Limb (tissue), 2 donors: ENCODE results near the gene HS2ST1.
"Not testable (repeated sequence)": the region's sequence is repeated elsewhere in the genome, so short reads cannot be mapped to it uniquely, and the experiment has no call there.

Experiments
- DNase-seq, 2 donors: peaks; one replicate each; pipeline ENCODE4 v3.0.0-alpha.2; 2016; ENCODE audit errors: extremely low spot score in 2 of 2

The HS2ST1 gene

DNA sequence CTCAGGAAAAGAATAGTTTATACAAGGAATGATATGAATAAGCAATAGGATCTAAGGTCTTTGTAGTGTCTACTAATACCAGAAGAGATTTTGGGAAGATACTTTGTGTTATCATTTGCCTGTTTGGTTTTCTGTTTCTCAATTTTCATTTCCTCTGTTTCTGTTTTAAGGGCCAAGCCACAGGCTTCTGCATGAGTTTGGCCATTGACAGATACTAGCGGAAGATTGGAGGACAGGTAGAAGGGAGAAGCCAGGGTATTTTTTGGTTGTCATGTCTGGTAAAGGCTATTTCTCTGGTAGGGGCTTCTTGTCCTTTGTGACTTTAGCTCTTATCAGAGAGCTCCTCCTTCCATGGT, 51.4 kb downstream of the HS2ST1 start:
- no peak for DNase-seq

- DNase-seq = no peak
Measured at GRCh38 chr1:86970938-86971337, 56.5 kb downstream of the HS2ST1 start.

DNA sequence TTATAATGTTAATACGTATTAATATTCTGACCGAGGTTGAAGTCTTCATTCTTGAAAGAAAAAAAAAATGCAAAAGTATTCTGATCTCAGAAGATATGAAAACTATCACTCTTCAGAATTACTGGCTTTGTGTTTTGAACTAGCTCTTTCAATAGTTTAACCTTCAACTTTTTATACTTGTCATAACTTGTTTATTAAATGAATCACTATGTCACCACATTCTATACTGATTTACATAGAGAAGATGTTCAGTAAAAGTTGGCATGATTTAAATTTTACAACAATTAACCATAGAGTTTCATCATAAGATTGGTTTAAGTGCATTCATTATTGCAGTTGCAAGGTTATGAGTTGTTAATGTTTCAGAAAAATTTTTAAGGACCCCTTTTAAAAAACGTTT, 57.3 kb downstream of the HS2ST1 start:
- DNase-seq = no peak

DNA sequence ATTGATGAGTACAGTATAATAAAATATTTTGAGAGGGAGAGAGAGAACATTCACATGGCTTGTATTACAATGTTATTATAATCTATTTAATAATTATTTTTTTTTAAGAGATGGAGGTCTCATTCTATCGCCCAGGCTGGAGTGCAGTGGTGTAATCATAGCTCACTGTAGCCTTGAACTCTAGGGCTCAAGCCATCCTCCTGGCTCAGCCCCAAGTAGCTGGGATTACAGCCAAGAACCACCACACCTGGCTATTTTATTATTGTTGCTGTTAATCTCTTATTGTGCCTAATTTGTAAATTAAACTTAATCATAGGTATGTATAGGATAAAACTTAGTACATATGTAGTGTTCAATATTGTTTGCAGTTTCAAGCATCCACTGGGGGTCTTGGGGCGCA, 57.8 kb downstream of the HS2ST1 start:
- no peak for DNase-seq

- no peak for DNase-seq
Measured at GRCh38 chr1:86975993-86976550, 61.6 kb downstream of the HS2ST1 start.

DNA sequence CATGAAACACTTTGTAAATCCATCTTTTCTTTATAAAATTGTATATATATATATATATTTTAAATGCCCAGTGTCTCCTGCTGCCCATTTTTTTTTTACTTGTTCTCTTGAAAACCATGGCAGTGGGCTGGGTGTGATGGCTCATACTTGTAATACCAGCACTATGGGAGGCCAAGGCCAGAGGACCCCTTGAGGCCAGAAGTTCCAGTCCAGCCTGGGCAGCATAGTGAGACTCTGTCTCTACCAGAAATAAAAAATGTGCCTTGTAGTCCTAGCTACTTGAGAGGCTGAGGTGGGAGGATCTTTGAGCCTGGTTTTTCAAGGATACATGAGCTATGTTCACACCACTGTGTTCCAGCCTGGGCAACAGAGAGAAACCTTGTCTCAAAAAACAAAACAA, 62.2 kb downstream of the HS2ST1 start:
- DNase-seq = no peak

DNA sequence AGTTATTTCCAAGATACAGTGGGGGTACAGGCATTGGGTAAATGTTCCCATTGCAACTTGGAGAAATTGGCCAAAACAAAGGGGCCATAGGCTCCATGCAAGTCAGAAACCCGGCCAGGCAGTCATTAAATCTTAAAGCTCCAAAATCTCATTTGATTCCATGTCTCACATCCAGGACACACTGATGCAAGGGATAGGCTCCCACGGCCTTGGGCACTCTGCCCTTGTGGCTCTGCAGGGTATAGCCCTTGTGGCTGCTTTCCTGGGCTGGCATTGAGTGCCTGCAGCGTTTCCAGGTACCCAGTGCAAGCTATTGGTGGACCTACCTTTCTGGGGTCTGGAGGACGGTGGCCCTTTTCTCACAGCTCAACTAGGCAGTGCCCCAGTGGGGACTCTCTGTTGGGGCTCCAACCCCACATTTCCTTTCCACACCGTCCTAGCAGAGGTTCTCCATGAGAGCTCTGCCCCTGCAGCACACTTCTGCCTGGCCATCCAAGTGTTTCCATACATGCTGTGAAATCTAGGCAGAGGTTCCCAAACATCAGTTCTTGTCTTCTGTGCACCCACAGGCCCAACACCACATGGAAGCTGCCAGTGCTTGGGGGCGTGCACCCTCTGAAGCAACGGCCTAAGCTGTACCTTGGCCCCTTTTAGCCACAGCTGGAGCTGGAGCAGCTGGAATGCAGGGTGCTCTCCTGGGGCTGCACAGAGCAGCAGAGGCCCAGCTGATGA, 67.2 kb downstream of the HS2ST1 start:
- DNase-seq = no peak

DNA sequence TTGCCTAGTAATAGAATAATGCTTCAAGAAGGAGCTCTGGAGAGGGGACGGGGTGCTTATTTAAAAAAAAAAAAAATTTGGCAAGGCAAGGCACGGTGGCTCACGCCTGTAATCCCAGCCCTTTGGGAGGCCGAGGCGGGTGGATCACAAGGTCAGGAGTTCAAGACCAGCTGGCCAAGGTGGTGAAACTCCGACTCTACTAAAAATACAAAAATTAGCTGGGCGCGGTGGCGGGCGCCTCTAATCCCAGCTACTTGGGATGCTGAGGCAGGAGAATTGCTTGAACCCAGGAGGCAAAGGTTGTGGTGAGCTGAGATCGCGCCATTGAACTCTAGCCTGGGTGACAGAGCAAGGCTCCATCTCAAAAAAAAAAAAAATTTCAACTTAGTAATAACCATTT, 69.2 kb downstream of the HS2ST1 start:
- not testable (repeated sequence) for DNase-seq

DNA sequence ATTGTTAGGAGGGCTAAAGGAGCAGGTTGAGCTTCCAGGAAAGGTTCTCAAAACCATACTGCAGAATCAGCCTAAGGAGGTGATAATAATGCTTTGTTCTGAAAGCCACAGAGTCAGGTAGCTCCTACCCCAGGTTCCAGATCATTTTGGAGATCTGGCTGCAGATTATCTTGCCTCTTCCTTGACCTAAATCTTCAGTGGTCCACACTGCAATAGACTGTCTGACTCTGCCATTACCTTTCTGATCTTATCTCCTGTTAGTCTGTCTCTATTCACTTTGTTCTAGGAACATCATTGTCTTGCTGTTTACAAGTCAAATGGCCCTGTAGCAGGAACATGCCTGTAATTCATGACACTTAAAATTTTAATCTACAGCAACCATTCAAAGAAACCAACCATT, 73.0 kb downstream of the HS2ST1 start:
- no peak for DNase-seq

DNA sequence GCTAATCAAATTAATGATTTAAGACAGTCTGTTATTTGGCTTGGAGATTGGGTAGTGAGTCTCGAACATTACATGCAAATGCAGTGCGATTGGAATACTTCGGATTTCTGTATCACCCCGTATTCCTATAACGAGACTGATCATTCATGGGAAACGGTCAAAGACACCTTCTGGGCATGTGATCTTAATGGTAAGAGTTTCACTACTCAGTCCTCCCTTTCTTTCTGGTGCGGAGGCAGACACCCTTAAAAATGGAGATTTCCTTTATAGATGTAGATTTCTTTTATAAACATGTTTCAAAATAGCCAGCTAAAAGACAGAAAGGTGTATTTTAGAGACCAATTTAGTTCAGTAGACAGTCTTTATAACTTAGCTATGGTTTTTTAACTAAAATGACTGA, 74.4 kb downstream of the HS2ST1 start:
- no peak for DNase-seq

DNA sequence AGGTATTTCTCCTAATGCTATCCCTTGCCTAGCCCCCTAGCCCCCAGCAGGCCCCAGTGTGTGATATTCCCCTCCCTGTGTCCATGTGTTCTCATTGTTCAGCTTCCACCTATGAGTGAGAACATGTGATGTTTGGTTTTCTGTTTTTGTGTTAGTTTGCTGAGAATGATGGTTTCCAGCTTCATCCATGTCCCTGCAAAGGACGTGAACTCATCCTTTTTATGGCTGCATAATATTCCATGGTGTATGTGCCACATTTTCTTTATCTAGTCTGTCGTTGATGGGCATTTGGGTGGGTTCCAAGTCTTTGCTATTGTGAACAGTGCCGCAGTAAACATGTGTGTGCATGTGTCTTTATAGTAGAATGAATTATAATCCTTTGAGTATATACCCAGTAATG, 75.3 kb downstream of the HS2ST1 start:
- DNase-seq = not testable (repeated sequence)

DNA sequence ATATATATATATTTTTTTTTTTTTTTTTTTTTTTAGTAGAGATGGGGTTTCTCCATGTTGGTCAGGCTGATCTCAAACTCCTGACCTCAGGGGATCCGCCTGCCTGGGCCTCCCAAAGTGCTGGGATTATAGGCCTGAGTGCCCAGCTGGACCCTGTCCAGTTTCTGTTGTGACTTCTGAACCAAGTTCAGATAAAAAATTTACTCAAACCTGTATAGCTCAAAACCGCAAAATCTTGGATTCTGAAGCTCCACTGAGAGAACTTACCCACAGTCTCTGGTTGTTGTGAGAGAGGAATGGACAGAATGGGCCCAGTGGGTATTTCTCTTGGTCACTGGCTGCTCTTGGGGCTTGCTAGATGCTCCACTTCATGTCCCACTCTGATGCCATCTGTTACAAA, 76.4 kb downstream of the HS2ST1 start:
- DNase-seq = no peak

DNA sequence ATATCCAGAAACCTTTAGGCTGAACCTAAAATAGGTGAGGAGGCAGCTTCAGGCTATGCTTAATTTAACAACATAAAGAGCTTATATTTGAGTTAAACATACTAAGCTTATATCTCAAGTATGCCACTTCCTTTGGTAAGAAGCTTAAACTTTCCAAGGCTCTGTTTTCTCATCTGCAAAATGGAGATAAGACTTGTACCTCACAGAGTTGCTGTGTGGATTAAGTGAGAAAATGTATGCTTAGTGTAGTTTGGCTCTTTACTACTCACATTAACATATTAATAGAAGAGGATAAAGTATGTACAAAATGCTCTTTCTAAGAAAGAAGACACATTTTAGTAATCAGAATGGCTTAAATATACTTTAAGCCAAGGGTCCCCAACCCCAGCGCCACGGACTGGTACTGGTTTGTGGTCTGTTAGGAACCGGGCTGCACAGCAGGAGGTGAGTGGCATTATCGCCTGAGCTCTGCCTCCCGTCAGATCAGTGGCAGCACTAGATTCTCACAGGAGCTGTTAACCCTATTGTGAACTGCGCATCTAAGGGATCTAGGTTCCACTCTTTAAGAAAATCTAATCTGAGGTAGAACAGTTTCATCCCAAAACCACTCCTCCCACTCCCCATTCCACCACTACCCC, 77.2 kb downstream of the HS2ST1 start:
- no peak for DNase-seq

- no peak for DNase-seq
Measured at GRCh38 chr1:86992861-86993260, 78.4 kb downstream of the HS2ST1 start.

GRCh38 chr1:86993269-86993985, 79.0 kb downstream of the HS2ST1 start:
- no peak for DNase-seq

- no peak for DNase-seq
Measured at GRCh38 chr1:86994061-86994460, 79.6 kb downstream of the HS2ST1 start.

GRCh38 chr1:86997538-86997937, 83.1 kb downstream of the HS2ST1 start:
- no peak for DNase-seq

DNA sequence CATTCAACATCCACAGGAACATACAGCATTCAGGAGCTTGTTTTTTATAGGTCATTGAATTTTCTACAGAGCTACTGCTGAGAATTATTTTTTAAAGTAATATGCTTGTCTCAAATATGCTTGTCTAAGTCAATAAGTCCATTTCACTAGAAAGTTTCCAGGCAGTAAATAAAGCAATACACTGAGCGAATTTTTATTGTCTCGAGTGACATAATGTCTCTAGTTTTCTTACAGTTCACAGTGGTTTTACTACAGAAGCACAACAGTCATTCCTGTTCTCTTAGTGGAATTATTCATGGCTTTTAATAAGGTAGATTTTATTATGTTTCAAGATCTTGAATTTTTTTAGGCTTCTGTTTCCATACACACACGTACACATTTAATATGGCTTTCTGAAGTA, 83.8 kb downstream of the HS2ST1 start:
- DNase-seq = no peak

DNA sequence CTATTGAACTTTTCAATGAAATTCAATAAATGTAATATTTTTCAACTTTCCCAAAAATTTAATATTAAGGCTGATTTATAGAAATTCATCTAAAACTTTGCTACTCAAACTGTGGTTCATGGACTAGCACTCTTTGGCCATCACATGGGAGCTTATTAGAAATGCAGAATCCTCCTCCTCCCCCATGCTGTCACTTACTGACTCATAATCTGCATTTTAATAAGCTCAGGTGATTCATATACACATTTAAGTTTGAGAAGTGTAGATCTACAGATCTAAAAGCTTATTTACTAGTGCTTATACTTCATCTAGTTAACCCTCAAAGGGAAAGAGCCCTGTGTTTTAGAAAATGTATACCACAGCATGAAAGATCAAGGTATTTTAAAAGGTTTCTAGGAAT, 84.3 kb downstream of the HS2ST1 start:
- no peak for DNase-seq

DNA sequence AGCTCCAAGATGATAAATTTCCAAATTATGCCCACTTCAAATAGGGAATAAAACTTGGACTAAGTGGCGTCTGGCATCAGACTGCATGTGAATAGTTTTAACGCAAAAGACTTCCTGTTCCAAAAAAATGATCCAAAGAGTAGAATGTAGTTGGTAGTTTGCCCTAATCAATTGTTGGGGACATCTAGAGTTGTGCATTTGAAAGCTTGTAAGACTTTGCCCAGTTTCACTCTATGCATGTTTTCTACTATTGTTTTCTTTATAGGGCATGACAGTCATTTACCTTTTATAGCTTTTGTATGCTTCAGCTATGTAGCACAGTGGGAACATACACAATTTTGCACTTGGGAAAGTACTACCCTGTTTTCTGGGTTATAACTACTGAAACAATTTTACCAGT, 86.0 kb downstream of the HS2ST1 start:
- no peak for DNase-seq

GRCh38 chr1:87004857-87005256, 90.4 kb downstream of the HS2ST1 start:
- DNase-seq = no peak

- DNase-seq = no peak
Measured at GRCh38 chr1:87007323-87007722, 92.9 kb downstream of the HS2ST1 start.

DNA sequence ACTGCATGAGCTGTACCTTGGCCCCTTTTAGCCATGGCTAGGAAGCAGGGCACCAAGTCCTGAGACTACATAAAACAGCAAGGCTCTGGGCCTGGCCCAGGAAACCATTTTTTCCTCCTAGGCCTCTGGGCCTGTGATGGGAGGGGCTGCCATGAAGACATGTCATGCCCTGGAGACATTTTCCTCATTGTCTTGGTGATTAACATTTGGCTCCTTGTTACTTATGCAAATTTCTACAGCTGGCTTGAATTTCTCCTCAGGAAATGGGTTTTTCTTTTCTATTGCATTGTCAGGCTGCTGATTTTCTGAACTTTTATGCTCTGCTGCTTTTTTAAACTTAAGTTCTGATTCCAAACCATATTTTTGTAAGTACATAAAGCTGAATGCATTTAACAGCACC, 99.0 kb downstream of the HS2ST1 start:
- DNase-seq = not testable (repeated sequence)
